ENCODE results near the gene RAP1GAP2. TPM values are rescaled to one million over a fixed set of nuclear protein-coding genes. Genes with fewer than 3 reads are reported as not detected.

RAP1GAP2 gene
- total RNA-seq, 2 donors from 2014 or later, result 28.9 to 48.3 TPM

DNA sequence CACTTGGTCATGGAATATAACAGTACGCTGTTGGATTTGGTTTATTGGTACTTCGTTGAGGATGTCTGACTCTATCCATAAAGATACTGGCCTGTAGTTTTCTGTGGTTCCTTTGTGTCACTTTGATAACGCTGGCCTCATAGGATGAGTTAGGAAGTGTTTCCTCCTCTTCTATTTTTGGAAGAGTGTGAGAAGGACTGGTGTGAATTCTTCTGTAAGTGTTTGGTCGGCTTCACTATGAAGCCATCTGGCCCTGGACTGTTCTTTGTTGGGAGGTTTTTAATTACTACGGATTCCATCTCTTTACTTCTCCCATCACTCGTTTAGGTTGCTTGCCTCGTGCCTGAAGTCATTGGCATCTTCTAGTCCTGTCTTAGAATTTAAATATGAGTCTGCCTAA is 149.9 kb downstream of the RAP1GAP2 start:
- no peak for DNase-seq (ENCODE audit: low spot score)
- H3K4me1 ChIP-seq (replicated peaks), result no peaks in the 10 kb centered on the region
- H3K36me3 ChIP-seq, result no peaks in the 10 kb centered on the region
- H3K27me3 ChIP-seq (replicated peaks; ENCODE audit: insufficient read depth), result no peaks in the 10 kb centered on the region
- no peak overlapping the region for H3K4me3 ChIP-seq
- WGBS, result 88% methylated on average over 7 of the region's 7 CpGs
- intact Hi-C loops (cut with DNase I), result no loop called here
- no peaks in the 10 kb centered on the region for H3K9me3 ChIP-seq
- TF ChIP-seq POLR2AphosphoS5 (IDR thresholded peaks at IDR 0.05), result no peak
- TF ChIP-seq, protein P1, sequence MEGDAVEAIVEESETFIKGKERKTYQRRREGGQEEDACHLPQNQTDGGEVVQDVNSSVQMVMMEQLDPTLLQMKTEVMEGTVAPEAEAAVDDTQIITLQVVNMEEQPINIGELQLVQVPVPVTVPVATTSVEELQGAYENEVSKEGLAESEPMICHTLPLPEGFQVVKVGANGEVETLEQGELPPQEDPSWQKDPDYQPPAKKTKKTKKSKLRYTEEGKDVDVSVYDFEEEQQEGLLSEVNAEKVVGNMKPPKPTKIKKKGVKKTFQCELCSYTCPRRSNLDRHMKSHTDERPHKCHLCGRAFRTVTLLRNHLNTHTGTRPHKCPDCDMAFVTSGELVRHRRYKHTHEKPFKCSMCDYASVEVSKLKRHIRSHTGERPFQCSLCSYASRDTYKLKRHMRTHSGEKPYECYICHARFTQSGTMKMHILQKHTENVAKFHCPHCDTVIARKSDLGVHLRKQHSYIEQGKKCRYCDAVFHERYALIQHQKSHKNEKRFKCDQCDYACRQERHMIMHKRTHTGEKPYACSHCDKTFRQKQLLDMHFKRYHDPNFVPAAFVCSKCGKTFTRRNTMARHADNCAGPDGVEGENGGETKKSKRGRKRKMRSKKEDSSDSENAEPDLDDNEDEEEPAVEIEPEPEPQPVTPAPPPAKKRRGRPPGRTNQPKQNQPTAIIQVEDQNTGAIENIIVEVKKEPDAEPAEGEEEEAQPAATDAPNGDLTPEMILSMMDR (IDR thresholded peaks at IDR 0.05), result no peak
- TF ChIP-seq POLR2A (IDR thresholded peaks at IDR 0.05), result no peak
- H3K27ac ChIP-seq, result no peak overlapping the region

DNA sequence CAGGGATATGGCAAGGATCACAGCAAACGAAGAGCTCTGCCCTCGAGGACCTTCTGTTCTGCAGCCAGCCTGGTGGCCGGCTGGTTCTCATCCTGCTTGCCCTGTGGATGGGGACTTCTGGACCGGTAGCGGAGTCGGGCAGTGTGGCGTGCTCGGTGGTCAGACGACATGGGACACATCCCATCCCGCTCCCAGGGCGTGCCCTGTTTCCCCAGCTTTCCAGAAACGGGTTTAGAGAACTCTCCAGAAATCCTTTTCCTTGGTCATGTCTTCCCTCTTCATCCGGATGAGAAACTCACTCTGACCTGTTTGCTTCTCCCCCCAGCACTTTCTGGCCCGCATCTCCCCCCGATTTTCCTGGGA is 151.3 kb downstream of the RAP1GAP2 start:
- no peaks in the 10 kb centered on the region for H3K36me3 ChIP-seq
- intact Hi-C loops (cut with DNase I), result no loop called here
- H3K27ac ChIP-seq, result no peak overlapping the region
- H3K4me3 ChIP-seq, result no peak overlapping the region
- H3K9me3 ChIP-seq, result no peaks in the 10 kb centered on the region
- H3K4me1 ChIP-seq (replicated peaks), result no peaks in the 10 kb centered on the region
- TF ChIP-seq POLR2A (IDR thresholded peaks at IDR 0.05) (no peak), POLR2AphosphoS5 (IDR thresholded peaks at IDR 0.05) (no peak)
- TF ChIP-seq, protein P1 (IDR thresholded peaks at IDR 0.05), result no peak
- no peak for DNase-seq (ENCODE audit: low spot score)
- 92% methylated on average over 15 of the region's 15 CpGs for WGBS
- no peaks in the 10 kb centered on the region for H3K27me3 ChIP-seq (replicated peaks; ENCODE audit: insufficient read depth)

DNA sequence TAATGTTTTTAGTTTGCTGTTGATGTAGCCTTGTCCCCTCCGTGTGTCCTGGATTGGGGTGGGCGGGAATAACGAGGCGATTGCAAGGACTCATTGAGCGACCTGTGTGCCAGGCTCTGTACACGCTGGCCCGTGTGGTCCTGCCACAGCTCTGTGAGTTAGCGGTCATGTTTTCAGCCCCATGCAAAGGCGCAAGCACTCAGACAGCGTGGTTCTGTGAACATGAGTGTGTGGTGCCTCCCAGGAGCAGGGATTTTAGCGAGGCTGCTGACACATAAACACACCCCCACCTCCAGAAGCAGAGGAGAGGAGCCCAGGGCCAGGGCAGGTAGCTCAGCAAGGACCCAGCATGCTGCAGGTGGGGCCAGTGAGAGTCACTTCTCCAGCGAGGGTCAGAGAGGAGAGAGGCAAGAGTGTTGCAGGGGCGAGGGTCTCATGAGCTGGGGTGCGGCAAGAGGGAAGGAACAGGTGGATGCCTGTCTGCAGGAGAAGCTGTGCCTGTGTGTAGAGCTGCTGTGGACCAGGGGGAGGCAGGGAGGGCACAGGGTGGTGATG is 151.8 kb downstream of the RAP1GAP2 start:
- DNase-seq (ENCODE audit: low spot score), result no peak
- H3K27ac ChIP-seq, result no peak overlapping the region
- H3K4me3 ChIP-seq, result no peak overlapping the region
- TF ChIP-seq POLR2AphosphoS5 (IDR thresholded peaks at IDR 0.05) (no peak), POLR2A (IDR thresholded peaks at IDR 0.05) (no peak)
- TF ChIP-seq, protein P1 (IDR thresholded peaks at IDR 0.05), result no peak
- no peaks in the 10 kb centered on the region for H3K9me3 ChIP-seq
- intact Hi-C loops (cut with DNase I), result no loop called here
- 73% methylated on average over 14 of the region's 14 CpGs for WGBS
- H3K27me3 ChIP-seq (replicated peaks; ENCODE audit: insufficient read depth), result no peaks in the 10 kb centered on the region
- no peaks in the 10 kb centered on the region for H3K36me3 ChIP-seq
- H3K4me1 ChIP-seq (replicated peaks), result no peaks in the 10 kb centered on the region

DNA sequence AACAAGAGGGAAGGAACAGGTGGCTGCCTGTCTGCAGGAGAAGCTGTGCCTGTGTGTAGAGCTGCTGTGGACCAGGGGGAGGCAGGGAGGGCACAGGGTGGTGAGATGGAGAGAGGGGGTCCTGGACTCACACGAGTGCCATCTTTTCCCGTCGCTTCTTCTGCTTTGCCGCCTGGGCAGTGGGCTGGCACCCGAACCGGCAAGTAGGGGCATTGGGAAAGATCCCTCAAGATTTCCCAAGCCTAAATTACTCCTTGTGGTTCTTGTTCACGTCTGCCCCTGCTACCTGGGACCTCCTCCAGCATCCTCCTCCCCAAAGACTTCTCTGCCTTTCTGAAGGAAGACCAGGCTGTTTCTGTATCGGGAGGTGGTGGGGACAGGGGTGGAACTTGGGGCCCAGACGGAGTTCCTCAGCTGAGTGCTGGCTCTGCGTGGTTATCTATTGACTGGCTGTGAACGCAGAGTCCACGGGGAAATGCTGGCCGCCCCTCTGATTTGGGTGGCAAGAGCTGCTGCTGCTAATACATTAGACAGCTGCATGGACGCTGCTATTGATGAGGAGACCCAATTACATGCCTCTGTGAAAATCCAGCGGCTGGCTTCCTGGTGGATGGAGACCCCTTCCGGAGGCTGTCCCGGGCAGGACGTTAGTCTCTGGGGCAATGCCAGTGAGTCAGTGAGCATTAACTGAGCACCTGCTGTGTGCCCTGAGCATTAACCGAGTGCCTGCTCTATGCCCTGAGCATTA is 152.7 kb downstream of the RAP1GAP2 start:
- H3K27ac ChIP-seq, result no peak overlapping the region
- no peak for DNase-seq (ENCODE audit: low spot score)
- WGBS, result 77% methylated on average over 19 of the region's 19 CpGs

More for the DNA sequence above, 152.7 kb downstream of the RAP1GAP2 start:
- TF ChIP-seq POLR2AphosphoS5 (IDR thresholded peaks at IDR 0.05) (no peak), POLR2A (IDR thresholded peaks at IDR 0.05) (no peak)
- TF ChIP-seq, protein P1 (IDR thresholded peaks at IDR 0.05), result no peak
- H3K36me3 ChIP-seq, result no peaks in the 10 kb centered on the region
- no peaks in the 10 kb centered on the region for H3K9me3 ChIP-seq
- no peak overlapping the region for H3K4me3 ChIP-seq
- no peaks in the 10 kb centered on the region for H3K4me1 ChIP-seq (replicated peaks)
- intact Hi-C loops (cut with DNase I), result no loop called here
- no peaks in the 10 kb centered on the region for H3K27me3 ChIP-seq (replicated peaks; ENCODE audit: insufficient read depth)
